ENCODE results near the gene MTX1. TPM values are rescaled to one million over a fixed set of nuclear protein-coding genes. Genes with fewer than 3 reads are reported as not detected.
"Not testable (repeated sequence)": the region's sequence is repeated elsewhere in the genome, so short reads cannot be mapped to it uniquely, and the experiment has no call there.

The MTX1 gene
- total and polyA plus RNA-seq, 3 experiments from 2014 or later: 43.7 to 73.2 (median 67.6) TPM

DNA sequence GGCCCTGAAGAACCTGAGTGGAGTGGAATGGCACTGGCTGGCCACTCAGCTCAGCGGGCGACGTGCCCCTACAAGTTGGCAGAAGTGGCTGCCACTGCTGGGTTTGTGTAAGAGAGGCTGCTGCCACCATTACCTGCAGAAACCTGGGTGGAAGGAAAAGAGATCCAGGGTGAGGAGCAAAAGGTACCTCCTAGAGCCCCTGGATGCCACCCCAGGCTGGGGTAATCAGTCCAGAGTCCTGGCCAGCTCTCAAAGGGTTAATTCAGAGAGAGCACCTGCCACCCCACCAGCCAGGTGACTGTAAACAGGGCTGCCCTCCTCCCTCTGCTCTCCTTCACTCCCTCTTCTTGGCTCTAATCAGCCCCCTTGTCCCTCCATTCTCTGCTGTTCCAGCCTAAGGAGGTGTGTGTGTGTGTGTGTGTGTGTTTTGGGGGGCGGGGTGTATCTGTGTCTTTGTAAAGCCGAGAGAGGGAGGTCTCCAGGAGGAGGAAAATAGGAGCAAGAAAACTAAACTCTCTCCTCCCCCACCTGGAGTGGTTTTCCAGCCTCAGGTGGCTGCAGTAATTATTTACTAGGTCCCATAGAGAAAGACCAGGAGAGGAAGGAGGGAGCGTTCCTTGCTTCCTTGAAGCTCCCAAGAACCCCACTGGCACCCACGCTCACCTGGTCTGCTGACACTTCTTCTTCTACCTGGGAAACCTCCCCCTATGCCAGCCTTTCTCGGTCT is 22.3 kb upstream of the MTX1 start:
- H3K4me3 Mint-ChIP-seq: no peak overlapping the region
- DNase-seq: peak in 1 of 5 donors; percentile 24
- no peaks in the 10 kb centered on the region for H3K27me3 Mint-ChIP-seq

DNA sequence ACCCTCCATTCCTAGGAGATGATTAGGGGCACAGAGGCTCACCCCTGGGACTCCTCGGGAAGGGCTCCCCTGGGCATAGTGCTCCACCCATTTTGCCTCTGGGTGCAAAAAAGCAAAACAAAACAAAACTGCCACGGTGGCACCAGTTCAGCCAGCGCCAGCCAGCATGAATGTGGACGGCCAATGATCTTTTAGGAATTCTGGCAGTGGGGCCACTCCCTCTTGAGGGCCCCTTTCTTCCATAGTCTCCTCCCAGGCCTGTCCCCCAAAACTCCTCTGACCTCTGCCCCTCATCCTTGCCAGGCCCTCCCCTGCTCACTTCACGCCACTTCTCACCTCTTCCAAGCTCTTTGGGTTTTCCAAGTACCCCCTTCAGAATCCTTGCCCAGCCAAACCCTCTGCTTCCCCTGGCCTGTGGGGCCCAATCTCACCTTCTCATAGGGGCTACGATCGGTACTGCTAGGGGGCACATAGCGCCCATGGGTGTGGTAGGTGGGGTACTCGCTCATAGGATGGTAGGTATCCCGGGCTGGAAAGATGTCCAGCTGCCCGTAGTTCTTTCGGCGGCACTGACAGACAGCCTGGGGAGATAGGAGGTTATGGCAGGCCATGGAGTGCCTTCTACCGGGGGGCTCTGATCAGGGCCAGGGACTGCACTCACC is 21.6 kb upstream of the MTX1 start:
- H3K9me3 Mint-ChIP-seq: no peaks in the 10 kb centered on the region
- CTCF ChIA-PET: interaction anchor here (1.0 kb wide), 1 partner anchor 40 kb away, joined by 3 read pairs; no protein-coding TSS in a partner anchor

More for the DNA sequence above, 22.3 kb upstream of the MTX1 start:
- H3K4me1 Mint-ChIP-seq: peaks cover 5 to 6% (median 6%) of the 10 kb centered on the region in 3 donors
- Histone ChIP-seq H3K27me3 (ENCODE audit: insufficient read depth, low read length, poor library complexity, severe bottlenecking) (no peaks in the 10 kb centered on the region), H3K27ac (ENCODE audit: low read depth, low read length) (no peak overlapping the region), H3K36me3 (ENCODE audit: insufficient read depth, low read length) (no peaks in the 10 kb centered on the region), H3K4me1 (ENCODE audit: insufficient read depth, low read length) (no peaks in the 10 kb centered on the region), H3K4me3 (ENCODE audit: low read length) (no peak overlapping the region), H3K9me3 (ENCODE audit: low read length) (no peaks in the 10 kb centered on the region)
- H3K36me3 Mint-ChIP-seq: peaks cover 0 to 14% (median 3%) of the 10 kb centered on the region in 3 donors
- POLR2A ChIA-PET: no interaction called here
- no peaks in the 10 kb centered on the region for H3K9me3 Mint-ChIP-seq
- CTCF ChIA-PET: interaction anchor here (1.1 kb wide), 1 partner anchor 13 kb away, joined by 4 read pairs; the partner anchor contains the start of gene KRTCAP2
- H3K27ac Mint-ChIP-seq: no peak overlapping the region

DNA sequence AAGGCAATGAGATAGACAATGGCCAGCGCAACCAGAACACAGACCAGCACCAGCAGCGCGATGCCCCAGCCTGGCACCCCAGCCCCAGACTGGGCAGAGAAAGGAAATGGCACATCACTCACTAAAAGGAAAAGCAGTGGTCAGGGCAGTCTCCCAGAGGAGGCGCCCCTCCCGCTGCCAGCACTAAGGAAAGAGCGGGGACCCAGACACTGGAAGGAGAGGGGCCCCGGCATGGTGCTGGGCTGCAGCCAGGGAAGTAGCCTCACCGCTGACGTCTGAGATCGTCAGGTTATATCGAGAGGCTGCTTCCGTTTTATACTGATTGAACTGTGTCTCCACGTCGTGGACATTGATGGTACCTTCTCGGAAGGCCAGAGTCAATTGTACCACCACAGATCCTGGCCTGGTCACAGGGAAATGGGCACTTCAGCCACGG is 21.0 kb upstream of the MTX1 start:
- no peaks in the 10 kb centered on the region for H3K27me3 ChIP-seq (ENCODE audit: insufficient read depth, low read length, poor library complexity, severe bottlenecking)
- no peaks in the 10 kb centered on the region for H3K36me3 ChIP-seq (ENCODE audit: insufficient read depth, low read length)
- peak overlapping the region in 2 of 8 donors; percentile 90 to 92 for H3K27ac Mint-ChIP-seq
- no peaks in the 10 kb centered on the region for H3K9me3 ChIP-seq (ENCODE audit: low read length)
- DNase-seq: peak in 1 of 5 donors; percentile 26
- CTCF ChIA-PET: interaction anchor here (1.0 kb wide), 1 partner anchor 40 kb away, joined by 3 read pairs; no protein-coding TSS in a partner anchor
- H3K27me3 Mint-ChIP-seq: no peaks in the 10 kb centered on the region
- H3K27ac ChIP-seq (ENCODE audit: low read depth, low read length): no peak overlapping the region
- POLR2A ChIA-PET: no interaction called here
- H3K4me3 Mint-ChIP-seq: peak overlapping the region in 2 of 7 donors; percentile 31 to 33
- peaks cover 0 to 6% (median 3%) of the 10 kb centered on the region in 3 donors for H3K36me3 Mint-ChIP-seq
- no peaks in the 10 kb centered on the region for H3K9me3 Mint-ChIP-seq
- H3K4me3 ChIP-seq (ENCODE audit: low read length): no peak overlapping the region
- H3K4me1 Mint-ChIP-seq: peaks cover 8 to 13% (median 12%) of the 10 kb centered on the region in 3 donors
- H3K4me1 ChIP-seq (ENCODE audit: insufficient read depth, low read length): peaks cover 5% of the 10 kb centered on the region

More for the DNA sequence above, 21.6 kb upstream of the MTX1 start:
- Mint-ChIP-seq H3K27me3 (no peaks in the 10 kb centered on the region), H3K36me3 (peaks cover 0 to 9% (median 3%) of the 10 kb centered on the region in 3 donors), H3K4me1 (peaks cover 5 to 7% (median 6%) of the 10 kb centered on the region in 3 donors), H3K4me3 (peak overlapping the region in 2 of 7 donors; percentile 31 to 33), H3K27ac (peak overlapping the region in 2 of 8 donors; percentile 74 to 80)
- H3K36me3 ChIP-seq (ENCODE audit: insufficient read depth, low read length): no peaks in the 10 kb centered on the region
- POLR2A ChIA-PET: no interaction called here
- H3K27me3 ChIP-seq (ENCODE audit: insufficient read depth, low read length, poor library complexity, severe bottlenecking): no peaks in the 10 kb centered on the region
- H3K27ac ChIP-seq (ENCODE audit: low read depth, low read length): no peak overlapping the region
- H3K4me3 ChIP-seq (ENCODE audit: low read length): no peak overlapping the region
- H3K9me3 ChIP-seq (ENCODE audit: low read length): no peaks in the 10 kb centered on the region
- no peaks in the 10 kb centered on the region for H3K4me1 ChIP-seq (ENCODE audit: insufficient read depth, low read length)
- DNase-seq: peak in 1 of 5 donors; percentile 43

DNA sequence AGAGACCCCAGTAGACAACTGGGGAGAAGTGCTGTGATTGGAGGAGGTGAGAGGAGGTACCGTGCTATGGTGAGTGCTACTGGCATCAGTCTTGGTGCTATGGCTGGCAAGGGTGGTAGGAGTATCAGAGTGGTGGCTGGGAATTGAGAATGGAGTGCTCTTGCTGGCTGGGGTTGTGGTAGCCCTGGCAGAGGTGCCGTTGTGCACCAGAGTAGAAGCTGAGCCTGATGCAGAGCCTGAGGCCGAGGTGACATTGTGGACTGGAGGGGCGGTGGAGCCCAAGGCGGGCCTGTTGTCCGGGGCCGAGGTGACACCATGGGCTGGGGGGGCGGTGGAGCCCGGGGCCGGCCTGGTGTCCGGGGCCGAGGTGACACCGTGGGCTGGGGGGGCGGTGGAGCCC is 20.2 kb upstream of the MTX1 start:
- DNase-seq: peak in 1 of 5 donors; percentile 37
- ChIA-PET POLR2A (no interaction called here), CTCF (interaction anchor here (1.0 kb wide), 1 partner anchor 39 kb away, joined by 3 read pairs; no protein-coding TSS in a partner anchor)
- Histone ChIP-seq H3K27me3 (ENCODE audit: insufficient read depth, low read length, poor library complexity, severe bottlenecking) (no peaks in the 10 kb centered on the region), H3K36me3 (ENCODE audit: insufficient read depth, low read length) (no peaks in the 10 kb centered on the region), H3K4me1 (ENCODE audit: insufficient read depth, low read length) (peaks cover 11% of the 10 kb centered on the region), H3K9me3 (ENCODE audit: low read length) (no peaks in the 10 kb centered on the region), H3K4me3 (ENCODE audit: low read length) (no peak overlapping the region), H3K27ac (ENCODE audit: low read depth, low read length) (no peak overlapping the region)
- Mint-ChIP-seq H3K4me3 (peak overlapping the region in 5 of 7 donors; percentile 1 to 72 (median 21)), H3K4me1 (peaks cover 13 to 21% (median 15%) of the 10 kb centered on the region in 3 donors), H3K9me3 (no peaks in the 10 kb centered on the region), H3K36me3 (peaks cover 0 to 4% (median 2%) of the 10 kb centered on the region in 3 donors), H3K27ac (peak overlapping the region; percentile 30 to 95 (median 76)), H3K27me3 (no peaks in the 10 kb centered on the region)

DNA sequence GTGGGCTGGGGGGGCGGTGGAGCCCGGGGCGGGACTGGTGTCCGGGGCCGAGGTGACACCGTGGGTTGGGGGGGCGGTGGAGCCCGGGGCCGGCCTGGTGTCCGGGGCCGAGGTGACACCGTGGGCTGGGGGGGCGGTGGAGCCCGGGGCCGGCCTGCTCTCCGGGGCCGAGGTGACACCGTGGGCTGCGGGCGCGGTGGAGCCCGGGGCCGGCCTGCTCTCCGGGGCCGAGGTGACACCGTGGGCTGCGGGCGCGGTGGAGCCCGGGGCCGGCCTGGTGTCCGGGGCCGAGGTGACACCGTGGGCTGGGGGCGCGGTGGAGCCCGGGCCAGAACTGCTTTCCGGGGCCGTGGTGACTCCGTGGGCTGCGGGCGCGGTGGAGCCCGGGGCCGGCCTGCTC is 18.6 kb upstream of the MTX1 start:
- H3K36me3 Mint-ChIP-seq; CTCF ChIA-PET; H3K4me3 ChIP-seq (ENCODE audit: low read length); H3K9me3 Mint-ChIP-seq; H3K27me3 Mint-ChIP-seq; H3K36me3 ChIP-seq (ENCODE audit: insufficient read depth, low read length); H3K9me3 ChIP-seq (ENCODE audit: low read length); H3K27ac Mint-ChIP-seq; H3K27me3 ChIP-seq (ENCODE audit: insufficient read depth, low read length, poor library complexity, severe bottlenecking); POLR2A ChIA-PET; H3K4me3 Mint-ChIP-seq; H3K27ac ChIP-seq (ENCODE audit: low read depth, low read length): not testable (repeated sequence)
- peaks cover 24% of the 10 kb centered on the region for H3K4me1 ChIP-seq (ENCODE audit: insufficient read depth, low read length)
- peak in 1 of 5 donors; percentile 28 for DNase-seq
- H3K4me1 Mint-ChIP-seq: peaks cover 28 to 37% (median 31%) of the 10 kb centered on the region in 3 donors

DNA sequence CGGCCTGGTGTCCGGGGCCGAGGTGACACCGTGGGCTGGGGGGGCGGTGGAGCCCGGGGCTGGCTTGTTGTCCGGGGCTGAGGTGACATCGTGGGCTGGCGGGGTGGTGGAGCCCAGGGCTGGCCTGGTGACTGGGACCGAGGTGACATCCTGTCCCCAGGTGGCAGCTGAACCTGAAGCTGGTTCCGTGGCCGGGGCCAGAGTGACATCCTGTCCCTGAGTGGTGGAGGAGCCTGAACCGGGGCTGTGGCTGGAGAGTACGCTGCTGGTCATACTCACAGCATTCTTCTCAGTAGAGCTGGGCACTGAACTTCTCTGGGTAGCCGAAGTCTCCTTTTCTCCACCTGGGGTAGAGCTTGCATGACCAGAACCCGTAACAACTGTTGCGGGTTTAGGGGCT is 16.6 kb upstream of the MTX1 start:
- no peaks in the 10 kb centered on the region for H3K27me3 Mint-ChIP-seq
- no peaks in the 10 kb centered on the region for H3K9me3 Mint-ChIP-seq
- no peak overlapping the region for H3K4me3 ChIP-seq (ENCODE audit: low read length)
- H3K27me3 ChIP-seq (ENCODE audit: insufficient read depth, low read length, poor library complexity, severe bottlenecking): no peaks in the 10 kb centered on the region
- ChIA-PET CTCF (interaction anchor here (1.1 to 1.8 kb wide), 2 partner anchors 11 to 15 kb away, joined by 4 read pairs; no protein-coding TSS in a partner anchor), POLR2A (interaction anchor here (0.6 to 3.1 kb wide), 2 partner anchors 17 to 63 kb away, joined by 6 to 16 read pairs; no protein-coding TSS in a partner anchor)
- peaks cover 24% of the 10 kb centered on the region for H3K4me1 ChIP-seq (ENCODE audit: insufficient read depth, low read length)
- H3K36me3 Mint-ChIP-seq: no peaks in the 10 kb centered on the region
- peaks cover 31 to 45% (median 31%) of the 10 kb centered on the region in 3 donors for H3K4me1 Mint-ChIP-seq
- H3K27ac Mint-ChIP-seq: peak overlapping the region in 7 of 8 donors; percentile 38 to 89 (median 60)
- H3K9me3 ChIP-seq (ENCODE audit: low read length): no peaks in the 10 kb centered on the region
- H3K36me3 ChIP-seq (ENCODE audit: insufficient read depth, low read length): no peaks in the 10 kb centered on the region
- peak overlapping the region; percentile 49 for H3K27ac ChIP-seq (ENCODE audit: low read depth, low read length)
- peak in 1 of 5 donors; percentile 51 for DNase-seq
- H3K4me3 Mint-ChIP-seq: peak overlapping the region in 5 of 7 donors; percentile 21 to 65 (median 46)

DNA sequence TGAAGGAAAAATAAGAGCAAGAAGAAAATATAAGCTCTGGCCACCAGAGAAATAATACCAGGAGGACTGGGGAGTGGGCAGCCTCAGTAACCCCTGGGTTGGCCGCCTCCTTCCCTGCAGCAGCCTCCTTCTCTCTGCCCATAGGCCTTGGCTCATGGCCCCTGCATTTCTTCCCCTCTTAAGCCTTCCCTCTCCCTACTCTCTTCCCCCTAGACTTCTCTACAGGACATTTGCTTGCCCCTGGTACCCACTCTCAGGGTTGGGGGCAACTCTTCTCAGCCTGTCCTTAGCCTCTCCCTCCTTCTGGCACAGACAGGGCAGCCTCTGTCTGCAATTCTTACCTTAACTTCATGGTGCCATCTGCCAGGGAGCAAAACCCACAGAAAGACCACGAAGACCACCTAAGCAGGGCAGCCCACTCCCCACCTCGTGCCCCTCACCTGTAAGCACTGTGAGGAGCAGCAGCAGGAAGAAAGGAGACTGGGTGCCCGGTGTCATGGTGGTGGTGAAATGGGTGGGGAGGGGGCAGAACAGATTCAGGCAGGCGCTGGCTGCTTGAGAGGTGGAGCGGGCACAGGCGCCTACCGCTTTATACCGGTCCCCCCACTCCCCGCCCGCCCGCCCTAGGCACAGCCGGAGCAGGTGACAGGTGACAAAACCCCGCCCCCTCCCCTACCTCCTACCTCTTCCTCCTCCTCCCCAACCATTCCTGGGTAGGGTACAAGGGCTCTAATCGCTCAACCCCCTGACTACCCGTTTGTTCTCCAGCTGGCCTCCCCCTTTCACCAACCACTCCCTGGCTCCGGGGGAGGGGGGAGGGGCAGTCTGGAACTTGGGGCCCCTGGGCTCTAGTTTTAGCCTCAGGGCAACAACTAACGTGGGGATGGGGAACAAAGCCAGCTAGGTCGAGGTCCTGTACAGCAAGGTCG is 15.9 kb upstream of the MTX1 start:
- peak in 4 of 5 donors; percentile 9 to 58 (median 30) for DNase-seq
- ChIA-PET POLR2A (interaction anchor here (0.6 to 3.1 kb wide), 5 partner anchors 16 to 62 kb away, joined by 3 to 16 read pairs (median 6); no protein-coding TSS in a partner anchor), CTCF (interaction anchor here (0.9 to 3.0 kb wide), 17 partner anchors 7 to 206 kb away, joined by 3 to 84 read pairs (median 5); partner anchors contain the start of genes ADAM15, KRTCAP2, MTX1 and THBS3)
- Histone ChIP-seq H3K36me3 (ENCODE audit: insufficient read depth, low read length) (no peaks in the 10 kb centered on the region), H3K4me3 (ENCODE audit: low read length) (peak overlapping the region; percentile 78), H3K27me3 (ENCODE audit: insufficient read depth, low read length, poor library complexity, severe bottlenecking) (no peaks in the 10 kb centered on the region), H3K4me1 (ENCODE audit: insufficient read depth, low read length) (peaks cover 24% of the 10 kb centered on the region), H3K27ac (ENCODE audit: low read depth, low read length) (peak overlapping the region; percentile 89), H3K9me3 (ENCODE audit: low read length) (no peaks in the 10 kb centered on the region)
- Mint-ChIP-seq H3K27me3 (no peaks in the 10 kb centered on the region), H3K4me1 (peaks cover 31 to 45% (median 31%) of the 10 kb centered on the region in 3 donors), H3K4me3 (peak overlapping the region; percentile 83 to 95 (median 89)), H3K36me3 (no peaks in the 10 kb centered on the region), H3K27ac (peak overlapping the region; percentile 78 to 99 (median 98)), H3K9me3 (no peaks in the 10 kb centered on the region)
